ENCODE measurements around the gene CYB561D2.

The CYB561D2 gene

GRCh38 chr3:50341996-50342650, 8.5 kb upstream of the CYB561D2 start:
- Mint-ChIP-seq H3K27ac (no peak overlapping the region), H3K9me3 (no peaks in the 10 kb centered on the region)

GRCh38 chr3:50342813-50343633, 7.6 kb upstream of the CYB561D2 start:
- H3K27ac Mint-ChIP-seq, result peak overlapping the region; percentile 53

More at GRCh38 chr3:50341996-50342650, 8.5 kb upstream of the CYB561D2 start:
- Mint-ChIP-seq H3K4me3 (no peak overlapping the region), H3K4me1 (peaks cover 33% of the 10 kb centered on the region), H3K36me3 (peaks cover 3% of the 10 kb centered on the region), H3K27me3 (no peaks in the 10 kb centered on the region)
- no peak for ATAC-seq (ENCODE audit: low read depth)
- no peak for DNase-seq (ENCODE audit: low spot score in 2 of 2)

GRCh38 chr3:50345008-50345407, 5.7 kb upstream of the CYB561D2 start:
- DNase-seq (ENCODE audit: low spot score in 2 of 2), result no peak
- H3K27me3 Mint-ChIP-seq, result no peaks in the 10 kb centered on the region
- H3K27ac Mint-ChIP-seq, result no peak overlapping the region
- H3K4me1 Mint-ChIP-seq, result peaks cover 31% of the 10 kb centered on the region
- peak overlapping the region; percentile 15 for H3K4me3 Mint-ChIP-seq
- no peaks in the 10 kb centered on the region for H3K36me3 Mint-ChIP-seq
- no peak for ATAC-seq (ENCODE audit: low read depth)
- H3K9me3 Mint-ChIP-seq, result no peaks in the 10 kb centered on the region

More at GRCh38 chr3:50342813-50343633, 7.6 kb upstream of the CYB561D2 start:
- H3K4me1 Mint-ChIP-seq, result peaks cover 31% of the 10 kb centered on the region
- H3K36me3 Mint-ChIP-seq, result peaks cover 3% of the 10 kb centered on the region
- H3K4me3 Mint-ChIP-seq, result no peak overlapping the region
- no peaks in the 10 kb centered on the region for H3K27me3 Mint-ChIP-seq
- ATAC-seq (ENCODE audit: low read depth) (no peak), DNase-seq (ENCODE audit: low spot score in 2 of 2) (no peak)
- H3K9me3 Mint-ChIP-seq, result no peaks in the 10 kb centered on the region

- DNase-seq (ENCODE audit: low spot score in 2 of 2) (peak; percentile 74 to 76), ATAC-seq (ENCODE audit: low read depth) (peak; percentile 50)
- Mint-ChIP-seq H3K27me3 (no peaks in the 10 kb centered on the region), H3K9me3 (no peaks in the 10 kb centered on the region), H3K27ac (no peak within 1 kb of the TSS), H3K4me3 (peak within 1 kb of the TSS; percentile 50), H3K4me1 (peaks cover 36% of the 10 kb centered on the region), H3K36me3 (no peaks in the 10 kb centered on the region)
Observed at GRCh38 chr3:50345586-50346234, 5.0 kb upstream of the CYB561D2 start, which contains the start of gene ZMYND10. ZMYND10 (minus strand) TSS chr3:50345732; CDS start chr3:50345579, 153 bp downstream.

GRCh38 chr3:50347187-50347813, 3.4 kb upstream of the CYB561D2 start:
- DNase-seq (ENCODE audit: low spot score in 2 of 2) (peak; percentile 60 to 70), ATAC-seq (ENCODE audit: low read depth) (peak; percentile 14)
- no peak overlapping the region for H3K4me3 Mint-ChIP-seq
- H3K27me3 Mint-ChIP-seq, result no peaks in the 10 kb centered on the region
- H3K9me3 Mint-ChIP-seq, result no peaks in the 10 kb centered on the region
- peaks cover 37% of the 10 kb centered on the region for H3K4me1 Mint-ChIP-seq
- no peak overlapping the region for H3K27ac Mint-ChIP-seq
- H3K36me3 Mint-ChIP-seq, result no peaks in the 10 kb centered on the region

- Mint-ChIP-seq H3K27ac (peak overlapping the region; percentile 94), H3K4me3 (peak overlapping the region; percentile 99), H3K36me3 (peaks cover 3% of the 10 kb centered on the region), H3K27me3 (no peaks in the 10 kb centered on the region), H3K9me3 (no peaks in the 10 kb centered on the region), H3K4me1 (peaks cover 29% of the 10 kb centered on the region)
- DNase-seq (ENCODE audit: low spot score in 2 of 2) (no peak), ATAC-seq (ENCODE audit: low read depth) (no peak)
Observed at GRCh38 chr3:50350213-50350526, 492 bp upstream of the CYB561D2 start.

- H3K27ac Mint-ChIP-seq, result no peak overlapping the region
- no peaks in the 10 kb centered on the region for H3K9me3 Mint-ChIP-seq
- peak overlapping the region; percentile 99 for H3K4me3 Mint-ChIP-seq
- ATAC-seq (ENCODE audit: low read depth), result no peak
- H3K4me1 Mint-ChIP-seq, result peaks cover 26% of the 10 kb centered on the region
- no peaks in the 10 kb centered on the region for H3K27me3 Mint-ChIP-seq
- peaks cover 7% of the 10 kb centered on the region for H3K36me3 Mint-ChIP-seq
- DNase-seq (ENCODE audit: low spot score in 2 of 2), result no peak
Observed at GRCh38 chr3:50351323-50351697, 648 bp downstream of the CYB561D2 start.

- ATAC-seq (ENCODE audit: low read depth), result no peak
- H3K27me3 Mint-ChIP-seq, result no peaks in the 10 kb centered on the region
- H3K4me3 Mint-ChIP-seq, result no peak overlapping the region
- H3K36me3 Mint-ChIP-seq, result peaks cover 7% of the 10 kb centered on the region
- no peaks in the 10 kb centered on the region for H3K9me3 Mint-ChIP-seq
- H3K4me1 Mint-ChIP-seq, result peaks cover 37% of the 10 kb centered on the region
- no peak for DNase-seq (ENCODE audit: low spot score in 2 of 2)
- H3K27ac Mint-ChIP-seq, result no peak overlapping the region
Observed at GRCh38 chr3:50352781-50353180, 2.1 kb downstream of the CYB561D2 start.

- DNase-seq (ENCODE audit: low spot score in 2 of 2), result no peak
- no peak overlapping the region for H3K4me3 Mint-ChIP-seq
- H3K4me1 Mint-ChIP-seq, result peaks cover 40% of the 10 kb centered on the region
- no peak overlapping the region for H3K27ac Mint-ChIP-seq
- H3K9me3 Mint-ChIP-seq, result no peaks in the 10 kb centered on the region
- H3K36me3 Mint-ChIP-seq, result peaks cover 7% of the 10 kb centered on the region
- ATAC-seq (ENCODE audit: low read depth), result no peak
- H3K27me3 Mint-ChIP-seq, result no peaks in the 10 kb centered on the region
Observed at GRCh38 chr3:50353245-50354004, 2.8 kb downstream of the CYB561D2 start.

- ATAC-seq (ENCODE audit: low read depth) (no peak), DNase-seq (ENCODE audit: low spot score in 2 of 2) (no peak)
- H3K27me3 Mint-ChIP-seq, result no peaks in the 10 kb centered on the region
- no peaks in the 10 kb centered on the region for H3K9me3 Mint-ChIP-seq
- H3K4me1 Mint-ChIP-seq, result peaks cover 36% of the 10 kb centered on the region
- peaks cover 7% of the 10 kb centered on the region for H3K36me3 Mint-ChIP-seq
- no peak overlapping the region for H3K4me3 Mint-ChIP-seq
- H3K27ac Mint-ChIP-seq, result no peak overlapping the region
Observed at GRCh38 chr3:50354186-50354764, 3.6 kb downstream of the CYB561D2 start.

- Mint-ChIP-seq H3K36me3 (peaks cover 7% of the 10 kb centered on the region), H3K27me3 (no peaks in the 10 kb centered on the region), H3K4me1 (peaks cover 38% of the 10 kb centered on the region), H3K27ac (no peak overlapping the region), H3K4me3 (no peak overlapping the region), H3K9me3 (no peaks in the 10 kb centered on the region)
- DNase-seq (ENCODE audit: low spot score in 2 of 2) (no peak), ATAC-seq (ENCODE audit: low read depth) (no peak)
Observed at GRCh38 chr3:50354850-50355249, 4.2 kb downstream of the CYB561D2 start.

- Mint-ChIP-seq H3K9me3 (no peaks in the 10 kb centered on the region), H3K36me3 (peaks cover 7% of the 10 kb centered on the region), H3K27me3 (no peaks in the 10 kb centered on the region), H3K27ac (no peak overlapping the region), H3K4me1 (peaks cover 29% of the 10 kb centered on the region), H3K4me3 (no peak overlapping the region)
- ATAC-seq (ENCODE audit: low read depth), result no peak
- DNase-seq (ENCODE audit: low spot score in 2 of 2), result no peak
Observed at GRCh38 chr3:50355829-50356552, 5.3 kb downstream of the CYB561D2 start.

GRCh38 chr3:50356553-50356952, 5.9 kb downstream of the CYB561D2 start:
- DNase-seq (ENCODE audit: low spot score in 2 of 2) (no peak), ATAC-seq (ENCODE audit: low read depth) (no peak)
- Mint-ChIP-seq H3K27ac (no peak overlapping the region), H3K9me3 (no peaks in the 10 kb centered on the region), H3K4me1 (peaks cover 26% of the 10 kb centered on the region), H3K4me3 (peak overlapping the region; percentile 90), H3K27me3 (no peaks in the 10 kb centered on the region), H3K36me3 (peaks cover 7% of the 10 kb centered on the region)
